Lung (tissue), 12 donors: ENCODE results near the gene TNKS1BP1. TPM values are rescaled to one million over a fixed set of nuclear protein-coding genes. Genes with fewer than 3 reads are reported as not detected.

ENCODE experiments used
- ATAC-seq: fragments of 200-7000 bp; cut with Tn5 transposase; one replicate; pipeline ENCODE4 v1.9.1; 2020; ENCODE audit warnings: moderate number of reproducible peaks; ENCODE audit not compliant: insufficient read depth, low FRiP score
- DNase-seq, 3 donors: peaks; one replicate each; pipeline ENCODE4 v3.0.0-alpha.2; 2013 to 2017
- H3K27ac ChIP-seq, 2 donors: one replicate each; pipeline ENCODE4 v1.5.1; 2013; ENCODE audit warnings: mild to moderate bottlenecking in 2 of 2, moderate library complexity in 2 of 2, control low read depth in 1 of 2, inconsistent platforms in 1 of 2, low read depth in 1 of 2, low read length in 1 of 2
- H3K27me3 ChIP-seq, 3 donors: one replicate each; pipeline ENCODE4 v1.5.1; 2013; ENCODE audit warnings: low read length in 2 of 3; ENCODE audit not compliant: control insufficient read depth in 3 of 3, insufficient read depth in 3 of 3
- H3K36me3 ChIP-seq, 4 donors: one replicate each; pipeline ENCODE4 v1.5.1; 2013; ENCODE audit warnings: low read length in 4 of 4, mild to moderate bottlenecking in 1 of 4, moderate library complexity in 1 of 4; ENCODE audit not compliant: control insufficient read depth in 4 of 4, insufficient read depth in 4 of 4
- H3K4me1 ChIP-seq, 5 donors: one replicate each; pipeline ENCODE4 v1.5.1; 2013; ENCODE audit warnings: low read length in 5 of 5, mild to moderate bottlenecking in 2 of 5, moderate library complexity in 1 of 5; ENCODE audit not compliant: control insufficient read depth in 5 of 5, insufficient read depth in 5 of 5
- H3K4me3 ChIP-seq: one replicate; pipeline ENCODE4 v1.5.1; 2013; ENCODE audit warnings: mild to moderate bottlenecking, control low read depth, moderate library complexity
- H3K9ac ChIP-seq, 2 donors: one replicate each; pipeline ENCODE4 v1.5.1; 2013; ENCODE audit warnings: low read length in 2 of 2, control low read depth in 1 of 2; ENCODE audit not compliant: insufficient read depth in 1 of 2
- H3K9me3 ChIP-seq, 4 donors: one replicate each; pipeline ENCODE4 v1.5.1; 2013; ENCODE audit warnings: low read length in 3 of 4, mild to moderate bottlenecking in 1 of 4, moderate library complexity in 1 of 4; ENCODE audit not compliant: control insufficient read depth in 4 of 4, insufficient read depth in 3 of 4
- CTCF ChIP-seq: IDR thresholded peaks from 2 replicates; pipeline ENCODE4 v1.5.1; 2012; ENCODE audit warnings: mild to moderate bottlenecking; ENCODE audit errors: control extremely low read depth, extremely low read depth
- WGBS, 2 donors: extraction: QIAGEN DNeasy Blood & Tissue Kit; methylation state at CpG; one replicate each; pipeline ENCODE4 v1.1.7; 2013; 5-methylcytosine and 5-hydroxymethylcytosine counted together
- polyA plus RNA-seq, 2 donors: library from polyadenylated mRNA; stranded (reverse); fragments of 200-250 nt; gene quantifications; one replicate each; pipeline ENCODE4 v1.2.1, GENCODE V29; 2013
- total RNA-seq, 2 donors: library from RNA; depleted of rRNA in 1 of 2; stranded (reverse); fragments of >200 nt in 1 of 2; gene quantifications; one replicate each; pipeline ENCODE4 v1.2.1, GENCODE V29; 2014 to 2021
- donor health status: control.
- donor health status: control.
- donor health status: Bipolar disorder and iron deficiency.
- donor health status: healthy.
- donor health status: DM: yes; HTN: yes; CAD: no.

Gene TNKS1BP1
- total and polyA plus RNA-seq, 4 donors, result 87.0 to 220 (median 139) TPM

DNA sequence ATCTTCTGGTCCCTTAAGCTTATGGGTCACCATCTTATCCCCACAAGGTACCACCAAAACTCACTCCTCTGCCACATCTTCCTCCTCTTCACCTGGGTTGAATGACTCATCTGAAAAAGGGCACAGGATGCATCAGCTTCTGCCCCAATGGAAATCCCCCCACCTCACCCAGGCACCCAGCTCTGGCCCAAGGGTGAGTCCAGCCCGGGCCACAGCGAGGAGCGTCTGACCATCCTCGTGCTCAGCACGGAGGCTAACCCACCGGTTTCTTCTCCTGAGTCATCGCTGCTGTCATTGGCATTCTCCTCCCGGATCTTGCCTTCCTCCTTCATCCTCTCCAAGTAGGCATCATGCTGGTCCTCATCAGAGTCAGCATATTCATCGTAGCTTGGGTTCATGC lies 5.3 kb upstream of the TNKS1BP1 start:
- 88 to 93% methylated on average over 9 of the region's 9 CpGs for WGBS, 2 donors

GRCh38 chr11:57327721-57328120 lies 3.0 kb upstream of the TNKS1BP1 start:
- Histone ChIP-seq H3K36me3 (peaks cover 6 to 66% (median 51%) of the 10 kb centered on the region in 4 donors), H3K9me3 (no peaks in the 10 kb centered on the region), H3K9ac (no peak overlapping the region), H3K27me3 (no peaks in the 10 kb centered on the region), H3K27ac (no peak overlapping the region), H3K4me3 (no peak overlapping the region), H3K4me1 (peaks cover 0 to 25% (median 16%) of the 10 kb centered on the region in 5 donors)
- no peak for TF ChIP-seq CTCF
- ATAC-seq (no peak), DNase-seq (no peak)
- 97% methylated on average over 5 of the region's 5 CpGs for WGBS, 2 donors

More for the DNA sequence above, 5.3 kb upstream of the TNKS1BP1 start:
- no peak overlapping the region for H3K27ac ChIP-seq
- no peaks in the 10 kb centered on the region for H3K27me3 ChIP-seq
- H3K36me3 ChIP-seq, result peaks cover 6 to 81% (median 55%) of the 10 kb centered on the region in 4 donors
- no peaks in the 10 kb centered on the region for H3K9me3 ChIP-seq
- ATAC-seq, result no peak
- peaks cover 0 to 22% (median 16%) of the 10 kb centered on the region in 5 donors for H3K4me1 ChIP-seq
- H3K4me3 ChIP-seq, result no peak overlapping the region
- H3K9ac ChIP-seq, result no peak overlapping the region
- DNase-seq, result no peak
- TF ChIP-seq CTCF, result no peak

- H3K9me3 ChIP-seq, result no peaks in the 10 kb centered on the region
- no peak overlapping the region for H3K4me3 ChIP-seq
- H3K36me3 ChIP-seq, result peaks cover 4 to 48% (median 32%) of the 10 kb centered on the region in 4 donors
- DNase-seq (peak in 1 of 3 donors; percentile 47), ATAC-seq (no peak)
- H3K9ac ChIP-seq, result peak overlapping the region; percentile 49 to 50
- no peak for TF ChIP-seq CTCF
- peaks cover 0 to 44% (median 29%) of the 10 kb centered on the region in 5 donors for H3K4me1 ChIP-seq
- no peaks in the 10 kb centered on the region for H3K27me3 ChIP-seq
- peak overlapping the region; percentile 95 to 96 for H3K27ac ChIP-seq
- WGBS, 2 donors, result 10 to 28% methylated on average over 6 of the region's 6 CpGs
Measured at GRCh38 chr11:57325735-57326048, 940 bp upstream of the TNKS1BP1 start.

DNA sequence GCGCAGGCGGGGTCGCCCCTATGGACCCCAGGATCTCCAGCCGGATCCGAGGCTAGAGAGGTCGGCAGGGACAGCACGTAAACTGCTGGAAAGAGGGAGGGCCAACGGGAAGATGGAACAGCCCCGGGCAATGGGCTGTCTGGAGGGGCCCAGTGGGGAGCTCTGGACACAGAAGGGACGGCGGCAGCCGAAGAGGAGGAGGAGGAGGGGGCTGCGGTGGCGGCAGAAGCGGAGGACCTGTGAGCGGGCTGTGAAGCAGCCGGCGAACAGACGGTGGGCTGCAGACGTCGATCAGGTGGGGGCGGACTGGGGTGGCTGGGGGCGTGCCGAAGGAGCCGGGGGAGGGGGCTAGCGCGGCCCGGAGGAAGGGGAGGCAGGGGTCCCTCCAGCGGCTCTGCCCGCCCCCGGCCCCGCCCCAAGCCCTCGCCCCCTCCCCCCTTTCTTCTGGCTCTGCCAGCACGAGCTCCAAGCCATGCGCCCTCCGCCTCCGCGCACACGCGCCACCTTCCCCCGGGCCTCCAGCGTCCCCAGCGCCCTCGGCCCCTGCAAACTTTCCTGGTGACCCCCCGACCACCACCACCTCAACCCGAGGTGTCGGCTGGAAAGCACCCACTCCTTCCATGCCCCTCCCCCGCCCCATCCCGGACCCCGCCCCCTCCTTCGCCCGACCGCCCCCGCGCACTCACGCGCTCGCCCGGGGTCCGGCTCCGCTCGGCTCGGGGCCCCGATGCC lies 432 bp downstream of the TNKS1BP1 start:
- ATAC-seq (no peak), DNase-seq (peak; percentile 85 to 87 (median 86))
- H3K36me3 ChIP-seq, result peaks cover 0 to 40% (median 26%) of the 10 kb centered on the region in 4 donors
- peaks cover 0 to 48% (median 29%) of the 10 kb centered on the region in 5 donors for H3K4me1 ChIP-seq
- peak overlapping the region; percentile 63 to 83 for H3K9ac ChIP-seq
- no peaks in the 10 kb centered on the region for H3K27me3 ChIP-seq
- H3K4me3 ChIP-seq, result peak overlapping the region; percentile 66
- peak overlapping the region; percentile 95 to 96 for H3K27ac ChIP-seq
- no peak for TF ChIP-seq CTCF
- no peaks in the 10 kb centered on the region for H3K9me3 ChIP-seq
- 2 to 7% methylated on average over 23 to 62 of the region's 64 CpGs for WGBS, 2 donors
